Stomach (tissue), 4 donors: ENCODE measurements around the gene TBPL1.

Experiments
- CTCF ChIP-seq, 7 experiments: fragments of 450-650 bp in 4 of 7; fragments of 200-600 bp in 3 of 7; sonication (generic) in 3 of 7; IDR thresholded peaks; one replicate each; pipeline ENCODE4 v1.5.1; 2016 to 2019; ENCODE audit warnings: antibody characterized with exemption in 7 of 7, control low read depth in 2 of 7, mild to moderate bottlenecking in 1 of 7
- EP300 ChIP-seq: sonication (generic); formaldehyde crosslinking; IDR thresholded peaks from one replicate; pipeline ENCODE4 v1.6.1; 2017; ENCODE audit warnings: antibody characterized with exemption
- POLR2A ChIP-seq, 4 donors: fragments of 450-650 bp; IDR thresholded peaks; one replicate each; pipeline ENCODE4 v1.6.1; 2016; ENCODE audit warnings: antibody characterized with exemption in 4 of 4, control low read depth in 2 of 4, mild to moderate bottlenecking in 1 of 4, moderate library complexity in 1 of 4
- POLR2AphosphoS5 ChIP-seq, 3 donors: sonication (generic); formaldehyde crosslinking; IDR thresholded peaks; one replicate each; pipeline ENCODE4 v1.6.1; 2016; ENCODE audit warnings: antibody characterized with exemption in 3 of 3

- no peak for TF ChIP-seq EP300
- TF ChIP-seq CTCF (IDR thresholded peaks at IDR 0.05) = no peak
- TF ChIP-seq POLR2A (IDR thresholded peaks at IDR 0.05) = no peak
- no peak for TF ChIP-seq POLR2AphosphoS5 (IDR thresholded peaks at IDR 0.05)
Measured at GRCh38 chr6:133989525-133989924, 36.5 kb downstream of the TBPL1 start.
